ENCODE results near the gene DPYD.

Gene DPYD

DNA sequence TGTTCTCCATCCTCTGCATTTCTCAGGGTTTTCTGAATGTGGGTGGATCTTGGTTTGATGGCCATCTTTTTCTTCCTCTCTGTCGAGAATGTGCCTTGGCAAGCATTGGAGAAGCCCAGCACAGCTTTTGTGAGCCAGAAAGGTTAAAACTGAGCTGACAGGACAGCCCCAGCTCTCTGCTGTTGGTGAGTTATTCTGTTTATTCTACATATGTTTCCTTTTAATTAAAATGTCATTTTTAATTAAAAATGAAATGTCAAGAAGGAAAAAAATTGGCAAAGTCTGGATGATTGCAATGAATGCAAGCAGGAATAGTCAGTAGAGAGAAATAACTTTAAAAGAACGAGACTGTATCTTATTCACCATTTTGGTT lies 873.4 kb downstream of the DPYD start:
- no peak overlapping the region for H3K27ac ChIP-seq
- TF ChIP-seq, protein P1, sequence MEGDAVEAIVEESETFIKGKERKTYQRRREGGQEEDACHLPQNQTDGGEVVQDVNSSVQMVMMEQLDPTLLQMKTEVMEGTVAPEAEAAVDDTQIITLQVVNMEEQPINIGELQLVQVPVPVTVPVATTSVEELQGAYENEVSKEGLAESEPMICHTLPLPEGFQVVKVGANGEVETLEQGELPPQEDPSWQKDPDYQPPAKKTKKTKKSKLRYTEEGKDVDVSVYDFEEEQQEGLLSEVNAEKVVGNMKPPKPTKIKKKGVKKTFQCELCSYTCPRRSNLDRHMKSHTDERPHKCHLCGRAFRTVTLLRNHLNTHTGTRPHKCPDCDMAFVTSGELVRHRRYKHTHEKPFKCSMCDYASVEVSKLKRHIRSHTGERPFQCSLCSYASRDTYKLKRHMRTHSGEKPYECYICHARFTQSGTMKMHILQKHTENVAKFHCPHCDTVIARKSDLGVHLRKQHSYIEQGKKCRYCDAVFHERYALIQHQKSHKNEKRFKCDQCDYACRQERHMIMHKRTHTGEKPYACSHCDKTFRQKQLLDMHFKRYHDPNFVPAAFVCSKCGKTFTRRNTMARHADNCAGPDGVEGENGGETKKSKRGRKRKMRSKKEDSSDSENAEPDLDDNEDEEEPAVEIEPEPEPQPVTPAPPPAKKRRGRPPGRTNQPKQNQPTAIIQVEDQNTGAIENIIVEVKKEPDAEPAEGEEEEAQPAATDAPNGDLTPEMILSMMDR (conservative IDR thresholded peaks at IDR 0.05), result no peak

DNA sequence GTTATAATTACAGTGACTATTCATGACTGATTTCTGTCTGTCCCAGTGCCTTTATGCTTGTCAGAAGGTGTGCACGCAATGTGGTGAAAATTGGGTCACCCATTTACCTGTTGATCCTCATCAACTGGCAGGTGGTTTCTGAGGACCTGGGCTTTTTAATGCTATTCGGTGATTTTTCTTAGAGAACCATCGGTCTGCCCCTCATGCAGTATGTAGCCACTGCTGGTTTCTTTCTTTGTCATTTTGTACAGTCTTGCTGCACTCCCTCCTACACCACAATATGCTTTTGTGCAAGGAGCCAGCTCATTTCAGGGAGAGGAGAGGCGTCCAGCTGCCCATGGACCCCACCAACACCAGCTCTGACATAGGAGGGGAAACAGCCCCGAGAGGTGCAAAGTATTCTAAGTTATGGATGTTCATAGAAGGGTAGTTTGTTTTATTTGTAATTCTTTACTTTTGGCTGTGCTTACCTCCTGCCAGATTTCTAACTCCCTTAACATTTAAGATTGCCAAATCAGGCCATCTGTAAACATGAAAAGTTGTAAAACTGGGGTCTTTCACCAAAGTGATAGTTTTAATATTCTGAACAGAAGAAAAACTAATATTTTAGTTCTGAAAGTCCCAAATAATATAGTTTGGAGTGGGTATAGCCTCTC lies 873.9 kb downstream of the DPYD start:
- no peak overlapping the region for H3K27ac ChIP-seq
- TF ChIP-seq, protein P1 (conservative IDR thresholded peaks at IDR 0.05), result no peak

DNA sequence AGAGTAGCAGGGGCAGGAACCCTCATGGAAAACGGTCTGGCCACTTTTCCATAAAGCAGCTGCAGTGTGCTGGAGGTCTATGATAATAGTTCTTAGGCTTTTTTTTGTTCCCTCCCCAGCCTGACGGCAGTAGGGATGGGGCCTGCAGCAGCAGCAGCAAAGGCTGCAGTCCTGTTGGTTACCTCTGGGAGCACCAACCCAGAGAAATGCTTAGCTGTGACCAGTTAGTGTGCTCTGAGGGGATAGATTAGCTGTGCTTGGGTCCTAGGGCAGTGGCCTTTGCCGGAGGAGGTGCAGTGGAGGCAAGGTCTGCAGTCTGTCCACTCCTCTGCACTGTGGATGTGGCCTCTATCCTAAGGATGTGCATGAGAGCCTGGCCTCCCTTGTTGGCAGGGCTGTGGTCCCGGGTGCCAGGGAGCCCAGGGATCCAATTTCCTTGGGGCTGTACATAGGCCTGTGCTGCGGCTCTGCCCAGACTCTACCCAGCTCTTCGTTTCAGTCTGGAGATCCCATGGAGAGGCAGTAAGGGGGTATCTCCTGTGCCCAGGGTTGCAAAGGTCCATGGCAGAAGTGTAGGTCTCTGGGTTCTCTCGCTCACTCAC lies 876.6 kb downstream of the DPYD start:
- TF ChIP-seq, protein P1 (conservative IDR thresholded peaks at IDR 0.05), result no peak
- no peak overlapping the region for H3K27ac ChIP-seq

DNA sequence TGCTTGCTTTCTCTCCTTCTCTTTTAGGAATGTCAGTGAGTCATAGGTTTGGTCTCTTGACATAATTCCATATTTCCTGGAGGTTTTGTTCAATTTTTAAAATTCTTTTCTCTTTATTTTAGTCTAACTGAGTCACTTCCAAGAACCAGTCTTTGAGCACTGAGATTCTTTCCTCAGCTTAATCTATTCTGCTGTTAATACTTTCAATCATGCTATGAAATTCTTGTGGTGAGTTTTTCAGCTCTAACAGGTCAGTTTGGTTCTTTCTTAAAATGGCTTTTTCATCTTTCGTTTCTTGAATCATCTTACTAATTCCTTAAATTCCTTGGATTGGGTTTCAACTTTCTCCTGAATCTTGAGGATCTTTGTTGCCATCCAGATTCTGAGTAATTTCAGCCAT lies 878.3 kb downstream of the DPYD start:
- TF ChIP-seq, protein P1 (conservative IDR thresholded peaks at IDR 0.05), result no peak
- no peak overlapping the region for H3K27ac ChIP-seq

DNA sequence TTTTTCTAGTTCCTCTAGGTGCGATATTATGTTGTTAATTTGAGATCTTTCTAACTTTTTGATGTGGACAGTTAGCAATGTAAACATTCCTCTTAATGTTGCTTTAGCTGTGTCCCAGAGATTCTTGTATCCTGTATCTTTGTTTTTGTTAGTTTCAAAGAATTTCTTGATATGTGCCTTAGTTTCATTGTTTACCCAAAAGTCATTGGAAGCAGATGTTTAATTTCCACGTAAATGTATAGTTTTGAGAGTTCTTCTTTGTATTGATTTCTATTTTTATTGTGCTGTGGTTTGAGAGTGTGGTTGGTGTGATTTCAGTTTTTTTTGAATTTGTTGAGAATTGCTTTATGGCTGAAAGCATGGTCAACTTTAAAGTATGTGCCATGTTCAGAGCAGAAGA lies 879.8 kb downstream of the DPYD start:
- H3K27ac ChIP-seq, result no peak overlapping the region
- TF ChIP-seq, protein P1 (conservative IDR thresholded peaks at IDR 0.05), result no peak

DNA sequence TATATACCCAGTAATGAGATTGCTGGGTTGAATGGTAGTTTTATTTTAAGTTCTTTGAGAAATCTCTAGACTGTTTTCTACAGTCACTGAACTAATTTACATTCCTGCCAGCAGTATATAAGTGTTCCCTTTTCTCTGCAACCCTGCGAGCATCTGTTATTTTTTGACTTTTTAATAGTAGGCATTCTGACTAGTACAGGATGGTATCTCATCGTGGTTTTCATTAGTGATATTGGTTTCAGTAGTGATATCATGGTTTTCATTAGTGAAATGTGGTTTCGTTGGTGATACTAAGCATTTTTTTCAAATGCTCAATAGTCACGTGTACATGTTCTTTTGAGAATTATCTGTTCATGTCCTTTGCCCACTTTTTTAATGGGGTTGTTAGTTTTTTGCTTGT lies 882.4 kb downstream of the DPYD start:
- TF ChIP-seq, protein P1 (conservative IDR thresholded peaks at IDR 0.05), result no peak
- no peak overlapping the region for H3K27ac ChIP-seq

DNA sequence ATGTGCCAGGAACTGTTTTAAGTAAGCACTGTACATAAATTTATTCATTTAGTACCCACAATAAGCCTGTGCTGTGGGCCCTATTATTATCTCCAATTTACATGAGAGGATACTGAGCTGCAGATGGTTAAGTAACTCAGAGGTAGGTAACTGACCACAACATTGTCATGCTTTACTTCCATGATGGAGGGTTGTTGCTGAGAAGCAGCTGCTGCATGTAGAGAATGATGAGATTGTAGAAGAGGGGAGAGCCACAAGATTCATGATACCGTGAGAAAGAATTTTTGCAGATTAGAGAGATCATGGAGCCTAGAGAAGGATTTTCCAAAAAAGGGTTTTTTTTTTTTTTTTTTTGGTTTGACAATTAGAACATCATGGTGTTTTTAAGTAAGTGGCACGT lies 886.2 kb downstream of the DPYD start:
- H3K27ac ChIP-seq, result no peak overlapping the region
- TF ChIP-seq, protein P1 (conservative IDR thresholded peaks at IDR 0.05), result no peak

All from VCaP (cell line).